Measurements from ENCODE around the gene THSD4.

THSD4 gene

GRCh38 chr15:71807125-71807629, 691.9 kb downstream of the THSD4 start:
- no peak for DNase-seq

GRCh38 chr15:71807691-71808091, 692.4 kb downstream of the THSD4 start:
- no peak for DNase-seq

GRCh38 chr15:71808311-71809020, 693.2 kb downstream of the THSD4 start:
- DNase-seq: no peak

DNA sequence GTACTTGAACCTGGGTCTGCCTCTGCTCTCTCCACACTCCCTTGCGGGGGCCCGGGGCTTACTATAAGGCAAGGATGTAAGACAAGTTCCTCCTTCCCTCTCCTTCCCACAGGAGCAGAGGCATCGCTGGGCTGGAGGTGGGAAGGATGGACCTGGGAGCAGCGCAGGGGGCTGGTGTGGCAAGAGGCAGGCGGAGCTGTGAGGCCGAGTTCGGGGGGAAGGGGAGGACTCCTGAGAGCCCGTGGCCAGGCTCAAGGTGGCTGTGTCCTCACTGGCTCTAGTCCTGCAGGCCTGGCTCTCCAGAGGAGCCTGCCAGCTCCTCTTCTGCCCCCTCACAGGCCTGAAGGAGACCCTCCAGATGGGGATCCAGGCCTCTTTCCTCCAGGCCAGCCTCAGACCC, 694.1 kb downstream of the THSD4 start:
- no peak for DNase-seq

DNA sequence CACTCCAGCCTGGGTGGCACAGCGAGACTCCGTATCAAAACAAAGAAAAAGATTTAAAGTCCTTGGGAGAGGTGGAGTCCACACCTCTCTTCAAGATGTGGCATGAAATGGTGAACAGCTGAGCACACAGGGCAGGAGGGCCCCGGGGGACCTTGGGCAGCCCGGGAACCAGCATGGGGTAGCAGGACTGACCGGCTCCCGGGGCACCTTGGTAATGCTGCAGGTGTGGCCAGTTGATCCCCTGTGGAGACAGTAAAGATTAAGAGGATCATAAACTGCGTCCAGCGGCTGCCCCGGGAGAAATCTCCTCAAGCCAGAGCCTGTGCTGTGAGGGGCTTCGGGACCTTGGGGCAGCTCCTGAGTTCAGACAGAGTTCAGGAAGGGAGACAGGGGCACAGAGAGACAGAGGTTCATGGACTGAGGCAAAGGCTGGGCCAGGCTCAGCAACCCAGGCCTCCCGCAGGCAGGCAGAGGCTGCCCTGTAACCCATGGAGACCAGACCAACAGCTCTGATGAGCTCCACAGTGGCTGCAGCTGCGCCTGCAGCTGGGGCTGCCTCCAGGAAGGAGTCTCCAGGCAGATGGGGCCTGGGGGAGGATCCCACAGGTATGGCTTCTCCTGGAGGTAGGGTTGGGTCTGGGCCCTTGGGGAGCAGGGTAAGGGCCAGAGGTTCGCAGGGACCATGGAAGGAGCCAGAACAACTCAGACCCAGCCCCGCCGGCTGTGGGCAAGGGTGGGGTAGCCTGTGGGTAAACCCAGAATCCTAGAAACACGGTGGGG, 695.2 kb downstream of the THSD4 start, which contains the start of gene NR2E3:
Gene NR2E3 (plus strand): TSS at position 299 of the 780 bp plus-strand sequence. CDS start 190 bp downstream, at position 489.
- DNase-seq: no peak

GRCh38 chr15:71811036-71811736, 695.9 kb downstream of the THSD4 start:
- DNase-seq: no peak

DNA sequence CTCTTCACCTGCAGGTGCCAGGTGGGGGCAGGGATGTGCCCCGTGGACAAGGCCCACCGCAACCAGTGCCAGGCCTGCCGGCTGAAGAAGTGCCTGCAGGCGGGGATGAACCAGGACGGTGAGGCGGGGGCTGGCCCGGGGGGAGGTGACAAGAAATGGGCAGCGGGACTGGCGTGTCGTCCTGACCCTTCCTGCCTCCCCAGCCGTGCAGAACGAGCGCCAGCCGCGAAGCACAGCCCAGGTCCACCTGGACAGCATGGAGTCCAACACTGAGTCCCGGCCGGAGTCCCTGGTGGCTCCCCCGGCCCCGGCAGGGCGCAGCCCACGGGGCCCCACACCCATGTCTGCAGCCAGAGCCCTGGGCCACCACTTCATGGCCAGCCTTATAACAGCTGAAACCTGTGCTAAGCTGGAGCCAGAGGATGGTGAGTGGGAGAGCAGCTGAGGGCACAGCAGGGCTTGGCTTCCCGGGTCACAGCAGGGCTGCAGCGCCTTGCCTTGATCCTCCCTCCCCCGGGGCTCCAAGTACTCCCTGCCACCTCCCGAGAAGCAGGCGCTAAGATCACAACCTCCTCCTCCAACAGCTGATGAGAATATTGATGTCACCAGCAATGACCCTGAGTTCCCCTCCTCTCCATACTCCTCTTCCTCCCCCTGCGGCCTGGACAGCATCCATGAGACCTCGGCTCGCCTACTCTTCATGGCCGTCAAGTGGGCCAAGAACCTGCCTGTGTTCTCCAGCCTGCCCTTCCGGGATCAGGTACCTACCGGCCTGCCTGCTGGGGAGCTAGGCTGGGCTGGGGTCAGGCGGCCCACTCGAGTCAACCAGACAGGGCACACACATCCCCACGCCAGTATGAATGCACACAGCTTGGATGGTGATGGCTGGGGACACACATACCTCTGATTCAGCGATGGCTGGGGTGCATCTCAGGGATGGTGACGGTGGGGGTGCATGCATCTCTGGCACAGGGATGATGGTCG, 696.8 kb downstream of the THSD4 start:
- no peak for DNase-seq

- DNase-seq: no peak
Measured at GRCh38 chr15:71812966-71813722, 697.9 kb downstream of the THSD4 start.

DNA sequence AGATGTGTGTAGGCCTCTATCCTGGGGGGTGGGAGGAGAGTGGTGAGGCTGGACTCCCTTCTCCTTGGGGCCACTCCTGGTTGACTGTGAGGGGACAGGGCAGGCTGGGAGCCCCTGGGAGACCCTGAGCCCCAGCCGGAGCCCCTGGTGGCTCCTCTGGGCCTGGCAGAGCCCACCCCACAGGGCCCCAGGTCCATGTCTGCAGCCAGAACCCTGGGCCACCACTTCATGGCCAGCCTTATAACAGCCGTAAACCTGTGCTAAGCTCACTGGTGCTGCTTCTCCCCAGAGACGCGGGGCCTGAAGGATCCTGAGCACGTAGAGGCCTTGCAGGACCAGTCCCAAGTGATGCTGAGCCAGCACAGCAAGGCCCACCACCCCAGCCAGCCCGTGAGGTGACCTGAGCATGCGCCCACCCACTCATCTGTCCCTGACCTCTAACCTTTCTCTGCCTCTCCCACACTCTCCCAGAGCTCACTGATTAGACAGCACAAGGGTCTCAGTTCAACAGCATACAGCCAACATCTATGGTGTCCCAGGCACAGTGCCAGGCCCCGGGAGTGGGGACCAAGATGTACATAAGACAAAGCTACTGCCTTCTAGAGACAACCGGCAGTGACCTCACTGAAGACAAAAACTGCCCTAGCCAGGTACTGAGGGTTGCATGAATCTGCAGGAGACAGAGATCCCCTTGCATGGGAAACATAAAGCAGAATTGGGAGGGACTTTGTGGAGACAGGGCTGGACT, 698.6 kb downstream of the THSD4 start:
- DNase-seq: no peak

- no peak for DNase-seq
Measured at GRCh38 chr15:71815301-71815700, 700.0 kb downstream of the THSD4 start.

- DNase-seq: no peak
Measured at GRCh38 chr15:71817351-71817750, 702.1 kb downstream of the THSD4 start.

DNA sequence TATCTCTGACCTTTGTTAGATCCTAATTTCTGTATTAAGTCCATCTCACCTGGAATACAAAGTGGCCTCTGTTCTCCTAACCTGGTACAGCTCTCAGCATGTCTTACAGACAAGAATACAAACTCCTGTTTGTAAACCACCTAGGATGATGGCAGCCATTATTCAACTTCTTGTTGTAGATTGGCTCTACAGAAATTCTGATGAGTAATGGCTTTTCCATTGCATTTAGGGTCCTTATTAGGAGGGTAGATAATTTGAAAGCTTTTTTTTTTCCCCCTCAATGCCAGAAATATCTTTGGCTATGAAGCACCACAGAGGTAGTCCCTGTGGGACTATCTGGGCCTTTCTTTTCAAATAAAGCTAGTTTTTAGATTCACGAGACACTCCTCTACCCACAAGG, 704.9 kb downstream of the THSD4 start:
- DNase-seq: no peak

DNA sequence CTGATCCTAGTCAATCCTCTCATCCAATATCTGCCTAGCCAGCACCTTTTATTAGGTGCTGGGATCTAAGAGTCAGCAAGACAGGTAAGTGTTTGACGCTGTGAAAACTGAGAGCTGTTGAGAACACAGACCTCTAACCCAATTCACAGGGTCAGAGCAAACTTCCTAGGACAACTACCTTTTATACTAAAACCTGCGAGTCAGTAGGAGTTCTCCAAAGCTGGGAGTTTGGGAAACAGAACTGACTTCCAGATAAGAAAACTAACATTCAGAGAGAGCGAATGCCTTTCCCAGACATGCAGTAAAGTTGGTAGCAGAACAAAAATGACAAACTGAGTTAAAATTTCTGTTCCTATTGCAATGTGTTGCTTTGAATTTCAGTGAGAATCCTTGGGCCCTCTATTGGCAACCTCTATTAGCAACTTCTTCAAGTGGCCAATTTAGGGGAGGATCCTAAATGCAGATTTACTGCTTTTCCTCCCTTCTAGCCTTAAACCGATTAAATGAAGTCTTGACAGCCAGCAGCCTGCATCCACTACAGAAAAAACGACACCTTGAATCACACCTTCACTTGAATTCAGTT, 706.4 kb downstream of the THSD4 start:
- DNase-seq: no peak

DNA sequence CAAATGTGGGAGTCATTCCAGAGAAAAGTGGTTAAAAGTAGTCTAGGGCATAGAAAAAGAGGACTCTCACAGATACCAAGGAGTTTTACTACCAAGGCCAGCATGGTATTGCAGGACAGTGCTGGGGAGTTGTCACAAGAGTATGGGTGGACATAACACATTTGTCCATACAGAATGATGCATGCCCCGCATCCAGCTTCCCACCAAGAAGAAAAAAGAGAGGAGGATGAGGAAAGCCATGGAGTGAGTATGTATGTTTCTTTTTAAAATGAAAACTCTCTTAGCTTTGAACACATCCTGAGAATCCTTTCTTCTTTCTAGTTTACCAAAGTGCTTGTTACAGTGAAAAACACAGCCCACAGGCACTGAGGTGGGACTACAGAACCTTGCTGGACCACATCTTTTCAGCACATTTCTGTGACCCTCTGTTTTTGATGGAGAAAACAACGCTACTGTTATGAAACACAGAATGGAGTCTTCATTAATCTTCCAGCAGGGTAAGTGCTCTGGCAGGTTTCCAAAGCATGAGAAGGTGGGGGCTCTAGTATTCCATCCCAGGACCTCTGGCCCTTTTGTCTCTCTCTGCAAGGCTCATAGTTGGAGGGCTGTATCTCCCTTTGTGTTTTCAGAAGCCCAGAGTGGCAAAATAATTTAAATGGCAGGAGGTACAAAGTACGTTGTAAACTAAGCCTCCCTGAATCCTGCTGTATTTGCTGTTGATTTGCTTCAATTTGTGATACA, 707.8 kb downstream of the THSD4 start:
- no peak for DNase-seq

DNA sequence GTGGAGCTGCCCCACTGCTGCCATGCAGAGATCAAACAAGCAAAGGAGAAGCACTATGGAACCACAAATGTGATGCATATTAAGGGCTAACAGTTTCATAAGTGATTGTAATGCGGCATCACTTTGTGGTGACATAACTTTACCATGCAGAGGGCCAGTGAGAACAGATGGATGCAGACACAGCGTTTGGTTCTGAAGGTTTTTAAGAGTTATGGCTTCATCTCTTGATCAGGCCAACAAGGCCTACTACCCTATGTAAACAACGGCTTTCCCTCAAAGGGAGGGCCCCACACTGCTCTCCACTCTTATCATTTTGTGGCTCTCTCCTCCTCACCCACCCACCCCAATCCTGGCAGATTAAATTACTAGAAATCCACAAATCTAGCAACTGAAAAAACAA, 708.5 kb downstream of the THSD4 start:
- DNase-seq: no peak

DNA sequence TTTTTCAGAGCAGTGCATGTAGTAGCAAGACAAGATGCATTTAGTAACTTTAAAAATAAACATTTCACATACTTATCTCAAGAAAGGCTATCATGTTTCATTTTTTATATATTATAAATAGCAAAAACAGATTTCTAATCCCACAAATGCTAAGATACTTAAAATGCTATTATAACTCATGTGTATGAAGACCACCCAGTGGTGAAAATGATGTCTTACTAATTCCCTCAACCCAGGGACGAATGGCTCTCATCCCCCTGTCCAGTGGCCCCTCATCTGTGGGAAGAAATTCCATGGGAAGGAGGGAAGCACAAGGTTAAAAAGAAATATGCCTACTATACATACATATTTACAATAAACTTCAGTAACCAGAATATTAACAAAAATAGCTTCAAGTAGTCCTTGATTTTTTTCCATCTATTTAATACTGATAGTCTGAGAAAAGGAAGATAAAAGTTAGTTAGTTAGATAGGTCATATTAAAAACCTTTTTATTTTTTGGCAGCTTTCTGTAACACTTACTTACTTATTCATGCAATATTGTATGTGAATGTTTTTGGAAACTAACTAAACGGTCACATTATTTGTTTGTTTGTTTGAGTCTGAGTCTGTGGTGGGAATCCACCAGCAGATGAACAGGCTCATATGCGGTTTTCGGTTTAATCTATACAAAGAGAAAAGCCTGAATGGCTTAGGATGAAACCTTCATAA, 709.9 kb downstream of the THSD4 start:
- DNase-seq: no peak

GRCh38 chr15:71826196-71826595, 710.9 kb downstream of the THSD4 start:
- DNase-seq: no peak

DNA sequence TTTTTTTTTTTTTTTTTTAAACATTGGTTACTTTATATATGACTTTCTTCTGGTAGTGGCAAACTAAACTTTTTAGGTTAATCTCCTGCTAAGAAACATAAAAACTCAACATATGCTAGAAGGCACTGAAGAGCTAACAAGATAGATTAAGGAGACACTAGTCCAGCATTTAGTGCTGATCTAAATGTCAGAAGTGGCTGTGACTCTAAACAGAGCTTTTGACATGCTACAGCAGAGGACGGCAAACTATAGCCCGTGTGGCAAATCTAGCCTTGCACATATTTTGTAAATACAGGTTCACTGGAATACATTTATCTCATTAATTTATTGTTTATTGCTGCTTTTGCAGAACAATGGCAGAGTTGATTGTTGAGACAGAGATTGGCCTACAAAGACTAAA, 715.7 kb downstream of the THSD4 start:
- no peak for DNase-seq
